GM19193 (cell line): ENCODE data around the gene JUNB.

Experiments used
- POLR2A ChIP-seq: IDR thresholded peaks from 4 replicates; pipeline ENCODE4 v1.6.1; 2011; ENCODE audit not compliant: insufficient read depth, insufficient read length; ENCODE audit errors: extremely low read depth

The JUNB gene

DNA sequence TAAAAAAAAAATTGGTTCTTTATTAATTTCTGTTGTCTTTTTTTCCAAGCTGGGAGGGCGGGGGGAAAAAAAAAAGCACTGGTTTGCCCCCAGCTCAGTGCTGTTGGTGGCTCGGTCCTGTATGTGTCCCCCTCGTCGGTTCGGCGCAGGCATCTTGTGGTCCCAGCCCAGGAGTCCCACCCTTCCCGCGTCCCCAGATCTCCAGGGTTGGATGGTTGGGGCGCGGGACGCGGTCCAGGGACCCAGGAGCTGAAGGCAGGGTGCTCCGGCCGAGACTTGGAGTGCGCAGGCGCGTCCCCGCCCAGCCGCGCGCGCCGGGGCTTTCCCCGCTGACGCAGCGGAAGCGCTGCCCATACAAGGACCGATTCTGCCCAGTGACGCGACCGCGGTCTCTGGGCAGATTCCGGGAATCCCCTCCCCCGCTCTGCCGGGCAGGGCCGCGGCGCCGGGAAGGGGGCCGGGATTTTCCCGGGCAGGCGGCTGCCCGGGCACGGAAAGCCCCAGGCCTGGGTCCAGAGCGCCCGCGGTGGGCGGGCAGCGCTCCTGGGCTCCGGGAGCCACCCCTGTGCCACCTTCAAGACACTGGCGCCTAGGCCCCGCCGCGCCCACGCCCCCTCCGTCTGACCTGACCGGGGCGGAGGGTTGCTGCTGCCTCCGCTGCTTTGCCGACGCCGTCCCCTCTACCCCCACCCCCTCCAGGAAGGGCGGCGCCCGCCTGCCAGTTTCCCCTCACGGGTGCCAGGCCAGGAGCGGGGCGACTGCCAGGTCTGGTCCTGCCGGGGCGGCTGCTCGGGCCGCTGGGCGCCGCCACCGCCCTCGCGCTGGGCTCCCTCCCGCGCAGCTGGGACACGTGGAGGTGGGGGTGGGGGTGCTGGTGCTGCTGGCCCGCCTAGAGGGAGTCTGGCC is 2.3 kb downstream of the JUNB start:
- peak; percentile 84 for TF ChIP-seq POLR2A

DNA sequence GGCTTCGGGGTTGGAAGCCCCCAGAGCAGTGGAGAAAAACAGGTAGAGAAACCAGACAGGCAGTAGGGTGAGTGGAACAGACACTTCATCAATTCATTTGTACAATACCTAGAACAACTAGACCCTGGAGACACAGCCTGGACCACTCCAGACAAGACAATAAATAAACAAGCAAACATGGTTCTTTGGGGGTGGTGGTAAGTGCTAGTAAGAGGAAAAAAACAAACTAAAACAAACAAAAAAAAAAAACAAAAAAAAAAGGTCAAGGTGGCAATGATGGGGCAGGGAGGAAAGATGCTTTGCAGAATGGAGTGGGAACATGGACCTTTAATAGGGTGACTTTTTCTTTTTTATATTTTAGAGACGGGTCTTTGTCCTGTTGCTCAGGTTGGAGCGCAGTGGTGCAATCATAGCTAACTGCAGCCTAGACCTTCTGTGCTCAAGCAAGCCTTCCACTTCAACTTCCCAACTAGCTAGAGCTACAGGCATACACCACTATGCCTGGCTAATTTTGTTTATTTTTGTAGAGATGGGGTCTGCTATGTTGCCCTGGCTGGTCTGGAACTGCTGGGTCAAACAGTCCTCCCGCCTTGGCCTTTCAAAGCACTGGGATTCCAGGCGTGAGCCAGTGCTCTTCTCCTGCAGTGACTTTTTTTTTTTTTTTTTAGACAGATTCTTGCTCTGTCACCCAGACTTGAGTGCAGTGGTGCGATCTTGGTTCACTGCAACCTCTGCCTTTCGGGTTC is 3.1 kb downstream of the JUNB start:
- TF ChIP-seq POLR2A = no peak

GRCh38 chr19:12794971-12795381 is 3.7 kb downstream of the JUNB start:
- TF ChIP-seq POLR2A = no peak

GRCh38 chr19:12796146-12797071 is 5.1 kb downstream of the JUNB start:
- no peak for TF ChIP-seq POLR2A

DNA sequence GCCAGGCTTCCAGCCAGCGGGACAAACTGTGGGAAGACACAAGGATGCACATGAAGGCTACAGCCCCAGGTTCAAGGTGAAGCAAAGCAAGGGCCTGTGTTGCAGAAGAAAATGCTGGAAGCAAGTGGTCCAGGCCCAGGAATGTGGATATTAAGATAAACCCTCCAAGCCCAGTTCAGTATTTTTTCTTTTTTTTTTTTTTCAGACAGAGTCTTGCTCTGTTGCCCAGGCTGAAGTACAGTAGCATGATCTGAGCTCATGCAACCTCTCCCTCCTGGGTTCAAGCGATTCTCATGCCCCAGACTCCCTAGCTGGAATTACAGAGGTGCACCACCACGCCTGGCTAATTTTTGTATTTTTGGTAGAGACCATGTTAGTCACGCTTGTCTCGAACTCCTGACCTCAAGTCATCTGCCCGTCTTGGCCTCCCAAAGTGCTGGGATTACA is 5.9 kb downstream of the JUNB start:
- TF ChIP-seq POLR2A = no peak

- TF ChIP-seq POLR2A = no peak
Measured at GRCh38 chr19:12799742-12800465, 8.6 kb downstream of the JUNB start.

GRCh38 chr19:12800466-12800770 is 9.1 kb downstream of the JUNB start:
- TF ChIP-seq POLR2A = no peak

- TF ChIP-seq POLR2A = no peak
Measured at GRCh38 chr19:12800923-12801465, 9.7 kb downstream of the JUNB start.

GRCh38 chr19:12801466-12802266 is 10.4 kb downstream of the JUNB start, which contains the start of the genes PRDX2 and THSD8:
Gene PRDX2 (minus strand): TSS chr19:12801800. CDS start chr19:12801261, 539 bp downstream.
Gene THSD8 (plus strand): TSS chr19:12802069. CDS start chr19:12802072, 3 bp downstream.
- TF ChIP-seq POLR2A = peak; percentile 88

DNA sequence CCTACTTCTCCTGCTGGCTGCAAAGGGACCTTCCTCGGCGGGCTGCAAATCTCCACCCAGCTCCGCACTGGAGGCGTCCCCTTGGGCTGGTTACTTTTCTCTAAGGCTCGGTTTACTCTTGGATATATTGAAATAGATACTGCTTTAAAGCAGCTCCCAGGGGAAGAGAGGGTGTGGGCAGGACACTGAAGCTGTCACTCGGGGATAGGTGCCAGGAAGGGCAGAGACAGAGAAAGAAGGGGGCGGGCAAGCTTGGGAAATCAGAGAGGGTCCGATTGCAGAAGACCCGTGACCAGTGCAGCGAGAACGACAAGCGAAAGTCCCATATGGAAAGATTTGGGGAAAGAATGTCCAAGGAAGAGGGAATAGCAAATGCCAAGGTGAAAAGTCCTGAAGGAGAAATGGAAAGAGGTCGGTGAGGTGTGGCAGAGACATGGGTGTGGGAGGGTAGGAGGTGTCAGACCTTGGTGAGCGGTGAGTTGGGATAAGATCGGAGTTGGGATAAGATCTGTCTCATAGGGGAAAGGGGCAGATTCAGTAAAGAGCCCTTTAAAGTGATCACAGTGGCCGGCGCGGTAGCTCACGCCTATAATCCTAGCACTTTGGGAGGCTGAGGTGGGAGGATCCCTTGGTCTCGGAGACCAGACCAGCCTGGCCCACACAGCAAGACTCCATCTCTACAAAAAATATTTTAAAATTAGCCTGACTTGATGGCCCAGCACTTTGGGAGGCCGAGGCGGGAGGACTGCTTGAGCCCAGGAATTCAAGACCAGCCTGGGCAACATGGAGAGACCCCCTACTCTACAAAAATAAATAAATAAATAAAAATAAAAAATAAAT is 11.2 kb downstream of the JUNB start:
- no peak for TF ChIP-seq POLR2A

DNA sequence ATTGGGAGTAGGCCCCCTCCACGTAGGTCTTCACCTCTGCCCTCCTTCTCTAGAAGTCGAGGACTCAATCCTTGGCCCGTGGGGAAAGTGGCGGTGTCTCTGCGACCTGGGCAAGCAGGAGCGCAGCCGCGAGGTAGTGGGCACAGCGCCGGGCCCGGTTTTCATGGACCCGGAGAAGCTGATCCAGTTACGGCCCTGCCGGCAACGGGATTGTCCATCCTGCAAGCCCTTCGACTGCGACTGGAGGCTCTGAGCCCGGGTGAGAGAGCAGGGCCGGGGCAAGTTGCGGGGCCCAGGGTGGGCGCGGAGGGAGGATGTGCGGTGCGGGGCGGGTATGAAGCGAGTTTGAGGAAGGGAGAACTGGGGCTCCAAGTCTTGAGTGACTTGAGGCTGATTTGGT is 12.8 kb downstream of the JUNB start:
- no peak for TF ChIP-seq POLR2A
